IMR-90 (cell line): ENCODE measurements around the gene ANKRD65.

Experiments used
- FOS ChIP-seq: fragments of 150-350 bp; IDR thresholded peaks from 2 replicates; pipeline ENCODE4 v1.6.1; 2016; ENCODE audit warnings: low read depth, low read length
- MXI1 ChIP-seq: IDR thresholded peaks from 2 replicates; pipeline ENCODE4 v1.6.1; 2012; ENCODE audit warnings: low read depth, mild to moderate bottlenecking, low read length, moderate library complexity, borderline replicate concordance
- POLR2A ChIP-seq: IDR thresholded peaks from 2 replicates; pipeline ENCODE4 v1.6.1; 2012; ENCODE audit warnings: mild to moderate bottlenecking, low read depth, low read length
- RAD21 ChIP-seq: IDR thresholded peaks from 2 replicates; pipeline ENCODE4 v1.6.1; 2012; ENCODE audit warnings: low read length, improper control_type of control experiment
- RCOR1 ChIP-seq: IDR thresholded peaks from 2 replicates; pipeline ENCODE4 v1.6.1; 2012; ENCODE audit warnings: mild to moderate bottlenecking, low read length, improper control_type of control experiment; ENCODE audit not compliant: insufficient replicate concordance
- RFX5 ChIP-seq: IDR thresholded peaks from 2 replicates; pipeline ENCODE4 v1.8.0; 2012; ENCODE audit warnings: low read depth, mild to moderate bottlenecking, low read length, moderate library complexity
- TF ChIP-seq, protein P1 (sequence below): conservative IDR thresholded peaks from 2 replicates; pipeline ENCODE4 v1.5.1; 2012; ENCODE audit warnings: mild to moderate bottlenecking, low read depth, low read length, improper control_type of control experiment
- TF ChIP-seq, protein P2 (sequence below): fragments of 150-350 bp; IDR thresholded peaks from 2 replicates; pipeline ENCODE4 v1.6.1; 2017; ENCODE audit warnings: mild to moderate bottlenecking, antibody characterized with exemption, low read length, low read depth

DNA sequence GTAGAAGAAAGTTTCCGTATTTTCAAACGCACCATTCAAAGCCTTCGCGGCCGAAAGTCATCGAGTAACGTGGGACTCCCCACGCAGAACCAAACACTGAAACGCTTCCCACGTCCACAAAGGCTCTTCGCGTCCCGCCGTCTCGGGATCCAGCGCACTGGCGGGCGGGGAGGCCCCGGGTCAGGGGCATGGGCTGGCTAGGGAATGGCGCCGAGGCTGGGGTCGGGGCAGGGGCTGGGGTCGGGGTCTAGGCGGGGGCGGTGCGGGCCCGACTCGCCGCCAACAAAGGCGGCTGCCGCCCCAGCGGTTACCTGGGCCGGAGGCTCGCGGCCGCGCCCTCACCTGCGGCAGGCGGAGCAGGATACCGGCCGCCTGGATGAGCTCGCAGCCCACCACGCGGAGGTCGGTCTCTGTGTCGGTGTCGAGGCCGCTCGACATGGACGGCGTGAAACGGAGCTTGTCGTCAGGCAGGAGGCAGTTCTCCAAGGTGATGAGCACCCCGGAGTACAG is 22.3 kb downstream of the ANKRD65 start:
- TF ChIP-seq, protein P1, sequence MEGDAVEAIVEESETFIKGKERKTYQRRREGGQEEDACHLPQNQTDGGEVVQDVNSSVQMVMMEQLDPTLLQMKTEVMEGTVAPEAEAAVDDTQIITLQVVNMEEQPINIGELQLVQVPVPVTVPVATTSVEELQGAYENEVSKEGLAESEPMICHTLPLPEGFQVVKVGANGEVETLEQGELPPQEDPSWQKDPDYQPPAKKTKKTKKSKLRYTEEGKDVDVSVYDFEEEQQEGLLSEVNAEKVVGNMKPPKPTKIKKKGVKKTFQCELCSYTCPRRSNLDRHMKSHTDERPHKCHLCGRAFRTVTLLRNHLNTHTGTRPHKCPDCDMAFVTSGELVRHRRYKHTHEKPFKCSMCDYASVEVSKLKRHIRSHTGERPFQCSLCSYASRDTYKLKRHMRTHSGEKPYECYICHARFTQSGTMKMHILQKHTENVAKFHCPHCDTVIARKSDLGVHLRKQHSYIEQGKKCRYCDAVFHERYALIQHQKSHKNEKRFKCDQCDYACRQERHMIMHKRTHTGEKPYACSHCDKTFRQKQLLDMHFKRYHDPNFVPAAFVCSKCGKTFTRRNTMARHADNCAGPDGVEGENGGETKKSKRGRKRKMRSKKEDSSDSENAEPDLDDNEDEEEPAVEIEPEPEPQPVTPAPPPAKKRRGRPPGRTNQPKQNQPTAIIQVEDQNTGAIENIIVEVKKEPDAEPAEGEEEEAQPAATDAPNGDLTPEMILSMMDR = no peak
- TF ChIP-seq RFX5 = no peak
- no peak for TF ChIP-seq RAD21
- TF ChIP-seq POLR2A = no peak
- TF ChIP-seq, protein P2, sequence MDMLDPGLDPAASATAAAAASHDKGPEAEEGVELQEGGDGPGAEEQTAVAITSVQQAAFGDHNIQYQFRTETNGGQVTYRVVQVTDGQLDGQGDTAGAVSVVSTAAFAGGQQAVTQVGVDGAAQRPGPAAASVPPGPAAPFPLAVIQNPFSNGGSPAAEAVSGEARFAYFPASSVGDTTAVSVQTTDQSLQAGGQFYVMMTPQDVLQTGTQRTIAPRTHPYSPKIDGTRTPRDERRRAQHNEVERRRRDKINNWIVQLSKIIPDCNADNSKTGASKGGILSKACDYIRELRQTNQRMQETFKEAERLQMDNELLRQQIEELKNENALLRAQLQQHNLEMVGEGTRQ = no peak
- TF ChIP-seq MXI1 = peak; percentile 35; the same call in 1 of the 2 replicates
- TF ChIP-seq FOS = no peak
- no peak for TF ChIP-seq RCOR1
